ENCODE measurements around the gene CD320.

CD320 gene

GRCh38 chr19:8333767-8334457 is 25.8 kb upstream of the CD320 start:
- H3K9me3 ChIP-seq (ENCODE audit: control insufficient read depth, low read length) = no peaks in the 10 kb centered on the region
- no peaks in the 10 kb centered on the region for H3K36me3 ChIP-seq (ENCODE audit: control insufficient read depth, insufficient read depth, low read length)
- no peak overlapping the region for H3K27ac ChIP-seq (ENCODE audit: insufficient read depth, low read length, poor library complexity, severe bottlenecking)
- no peak overlapping the region for H3K4me3 ChIP-seq (ENCODE audit: insufficient read depth, low read depth, low read length, poor library complexity, severe bottlenecking)
- no peaks in the 10 kb centered on the region for H3K4me1 ChIP-seq (ENCODE audit: control insufficient read depth, insufficient read depth, low read length, poor library complexity, severe bottlenecking)
- DNase-seq = no peak
- H3K27me3 ChIP-seq (replicated peaks; ENCODE audit: control insufficient read depth, insufficient read depth, low read length, poor library complexity, severe bottlenecking) = peaks cover 11% of the 10 kb centered on the region

GRCh38 chr19:8332976-8333766 is 25.0 kb upstream of the CD320 start:
- peaks cover 11% of the 10 kb centered on the region for H3K27me3 ChIP-seq (replicated peaks; ENCODE audit: control insufficient read depth, insufficient read depth, low read length, poor library complexity, severe bottlenecking)

DNA sequence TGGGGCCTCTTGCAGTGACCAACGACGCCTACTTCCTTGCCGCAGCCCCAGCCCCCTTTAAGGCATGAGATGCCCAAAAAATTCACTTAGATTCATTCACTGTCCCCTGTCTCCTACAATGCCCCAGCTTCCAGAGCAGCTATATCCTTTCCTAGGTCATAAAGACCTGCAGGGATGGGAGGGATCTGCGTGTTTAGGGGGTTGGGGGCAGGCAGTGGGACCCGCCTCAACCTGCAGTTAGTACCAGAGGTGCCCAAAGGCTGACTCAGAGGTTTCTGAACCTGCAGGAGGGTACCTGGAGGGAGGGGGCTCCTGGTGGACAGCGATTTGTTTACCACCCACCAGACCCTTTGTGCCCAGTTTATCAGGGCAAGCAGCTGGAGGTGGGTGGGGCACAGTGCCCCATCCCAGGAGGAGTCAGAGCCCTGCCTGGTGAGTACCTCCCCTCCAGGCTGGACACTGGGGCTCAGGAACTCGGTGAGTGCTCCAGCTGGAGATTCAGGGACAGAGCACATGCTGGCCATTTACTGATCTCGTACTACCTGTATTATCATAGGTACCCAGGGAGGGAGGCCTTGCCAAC is 23.2 kb upstream of the CD320 start:
- Histone ChIP-seq H3K9me3 (ENCODE audit: control insufficient read depth, low read length) (no peaks in the 10 kb centered on the region), H3K36me3 (ENCODE audit: control insufficient read depth, insufficient read depth, low read length) (no peaks in the 10 kb centered on the region), H3K27ac (ENCODE audit: insufficient read depth, low read length, poor library complexity, severe bottlenecking) (no peak overlapping the region), H3K4me1 (ENCODE audit: control insufficient read depth, insufficient read depth, low read length, poor library complexity, severe bottlenecking) (no peaks in the 10 kb centered on the region), H3K4me3 (ENCODE audit: insufficient read depth, low read depth, low read length, poor library complexity, severe bottlenecking) (no peak overlapping the region), H3K27me3 (replicated peaks; ENCODE audit: control insufficient read depth, insufficient read depth, low read length, poor library complexity, severe bottlenecking) (peaks cover 11% of the 10 kb centered on the region)
- DNase-seq = no peak

More at GRCh38 chr19:8332976-8333766, 25.0 kb upstream of the CD320 start:
- Histone ChIP-seq H3K4me1 (ENCODE audit: control insufficient read depth, insufficient read depth, low read length, poor library complexity, severe bottlenecking) (no peaks in the 10 kb centered on the region), H3K4me3 (ENCODE audit: insufficient read depth, low read depth, low read length, poor library complexity, severe bottlenecking) (no peak overlapping the region), H3K9me3 (ENCODE audit: control insufficient read depth, low read length) (no peaks in the 10 kb centered on the region), H3K36me3 (ENCODE audit: control insufficient read depth, insufficient read depth, low read length) (no peaks in the 10 kb centered on the region), H3K27ac (ENCODE audit: insufficient read depth, low read length, poor library complexity, severe bottlenecking) (no peak overlapping the region)
- no peak for DNase-seq

GRCh38 chr19:8329996-8330395 is 21.8 kb upstream of the CD320 start:
- no peak for DNase-seq
- Histone ChIP-seq H3K27ac (ENCODE audit: insufficient read depth, low read length, poor library complexity, severe bottlenecking) (no peak overlapping the region), H3K4me1 (ENCODE audit: control insufficient read depth, insufficient read depth, low read length, poor library complexity, severe bottlenecking) (no peaks in the 10 kb centered on the region), H3K4me3 (ENCODE audit: insufficient read depth, low read depth, low read length, poor library complexity, severe bottlenecking) (no peak overlapping the region), H3K36me3 (ENCODE audit: control insufficient read depth, insufficient read depth, low read length) (no peaks in the 10 kb centered on the region), H3K9me3 (ENCODE audit: control insufficient read depth, low read length) (no peaks in the 10 kb centered on the region), H3K27me3 (replicated peaks; ENCODE audit: control insufficient read depth, insufficient read depth, low read length, poor library complexity, severe bottlenecking) (peaks cover 4% of the 10 kb centered on the region)

GRCh38 chr19:8325454-8325853 is 17.3 kb upstream of the CD320 start:
- Histone ChIP-seq H3K4me1 (ENCODE audit: control insufficient read depth, insufficient read depth, low read length, poor library complexity, severe bottlenecking) (peaks cover 22% of the 10 kb centered on the region), H3K4me3 (ENCODE audit: insufficient read depth, low read depth, low read length, poor library complexity, severe bottlenecking) (no peak overlapping the region), H3K27me3 (replicated peaks; ENCODE audit: control insufficient read depth, insufficient read depth, low read length, poor library complexity, severe bottlenecking) (no peaks in the 10 kb centered on the region), H3K9me3 (ENCODE audit: control insufficient read depth, low read length) (no peaks in the 10 kb centered on the region), H3K27ac (ENCODE audit: insufficient read depth, low read length, poor library complexity, severe bottlenecking) (no peak overlapping the region), H3K36me3 (ENCODE audit: control insufficient read depth, insufficient read depth, low read length) (peaks cover 17% of the 10 kb centered on the region)
- no peak for DNase-seq

GRCh38 chr19:8324186-8325050 is 16.3 kb upstream of the CD320 start:
- Histone ChIP-seq H3K27ac (ENCODE audit: insufficient read depth, low read length, poor library complexity, severe bottlenecking) (no peak overlapping the region), H3K4me1 (ENCODE audit: control insufficient read depth, insufficient read depth, low read length, poor library complexity, severe bottlenecking) (peaks cover 27% of the 10 kb centered on the region), H3K27me3 (replicated peaks; ENCODE audit: control insufficient read depth, insufficient read depth, low read length, poor library complexity, severe bottlenecking) (no peaks in the 10 kb centered on the region), H3K36me3 (ENCODE audit: control insufficient read depth, insufficient read depth, low read length) (peaks cover 17% of the 10 kb centered on the region), H3K4me3 (ENCODE audit: insufficient read depth, low read depth, low read length, poor library complexity, severe bottlenecking) (no peak overlapping the region), H3K9me3 (ENCODE audit: control insufficient read depth, low read length) (no peaks in the 10 kb centered on the region)
- DNase-seq = no peak

- Histone ChIP-seq H3K4me3 (ENCODE audit: insufficient read depth, low read depth, low read length, poor library complexity, severe bottlenecking) (no peak overlapping the region), H3K27me3 (replicated peaks; ENCODE audit: control insufficient read depth, insufficient read depth, low read length, poor library complexity, severe bottlenecking) (no peaks in the 10 kb centered on the region), H3K9me3 (ENCODE audit: control insufficient read depth, low read length) (no peaks in the 10 kb centered on the region), H3K4me1 (ENCODE audit: control insufficient read depth, insufficient read depth, low read length, poor library complexity, severe bottlenecking) (peaks cover 27% of the 10 kb centered on the region), H3K27ac (ENCODE audit: insufficient read depth, low read length, poor library complexity, severe bottlenecking) (no peak overlapping the region), H3K36me3 (ENCODE audit: control insufficient read depth, insufficient read depth, low read length) (peaks cover 17% of the 10 kb centered on the region)
- DNase-seq = no peak
Measured at GRCh38 chr19:8323781-8324185, 15.6 kb upstream of the CD320 start.

DNA sequence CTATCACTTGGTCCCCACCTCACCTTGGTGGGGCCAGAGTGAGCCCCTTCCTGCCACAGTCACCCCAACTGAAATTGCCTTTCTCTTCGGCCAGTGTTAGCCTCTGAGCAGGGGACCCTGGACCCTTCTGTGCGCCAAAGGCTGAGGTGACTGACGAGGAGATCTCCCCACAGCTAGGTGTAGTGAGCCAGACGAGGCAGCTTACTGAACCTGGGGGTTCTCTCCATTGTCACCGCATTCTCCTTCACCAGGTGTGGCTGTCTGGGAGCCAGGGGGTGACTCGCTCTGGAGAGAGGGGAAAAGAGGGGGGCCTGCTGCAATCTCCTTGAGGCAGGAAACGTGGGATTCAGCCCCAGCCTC is 14.5 kb upstream of the CD320 start:
- DNase-seq = no peak
- no peaks in the 10 kb centered on the region for H3K27me3 ChIP-seq (replicated peaks; ENCODE audit: control insufficient read depth, insufficient read depth, low read length, poor library complexity, severe bottlenecking)
- H3K4me3 ChIP-seq (ENCODE audit: insufficient read depth, low read depth, low read length, poor library complexity, severe bottlenecking) = no peak overlapping the region
- H3K4me1 ChIP-seq (ENCODE audit: control insufficient read depth, insufficient read depth, low read length, poor library complexity, severe bottlenecking) = peaks cover 27% of the 10 kb centered on the region
- H3K9me3 ChIP-seq (ENCODE audit: control insufficient read depth, low read length) = no peaks in the 10 kb centered on the region
- H3K27ac ChIP-seq (ENCODE audit: insufficient read depth, low read length, poor library complexity, severe bottlenecking) = peak overlapping the region; percentile 93
- peaks cover 18% of the 10 kb centered on the region for H3K36me3 ChIP-seq (ENCODE audit: control insufficient read depth, insufficient read depth, low read length)

- no peak for DNase-seq
- Histone ChIP-seq H3K4me3 (ENCODE audit: insufficient read depth, low read depth, low read length, poor library complexity, severe bottlenecking) (peak overlapping the region; percentile 76), H3K27ac (ENCODE audit: insufficient read depth, low read length, poor library complexity, severe bottlenecking) (peak overlapping the region; percentile 93), H3K36me3 (ENCODE audit: control insufficient read depth, insufficient read depth, low read length) (peaks cover 20% of the 10 kb centered on the region), H3K9me3 (ENCODE audit: control insufficient read depth, low read length) (no peaks in the 10 kb centered on the region), H3K4me1 (ENCODE audit: control insufficient read depth, insufficient read depth, low read length, poor library complexity, severe bottlenecking) (peaks cover 27% of the 10 kb centered on the region), H3K27me3 (replicated peaks; ENCODE audit: control insufficient read depth, insufficient read depth, low read length, poor library complexity, severe bottlenecking) (no peaks in the 10 kb centered on the region)
Measured at GRCh38 chr19:8321986-8322637, 14.0 kb upstream of the CD320 start.

All from effector memory CD4-positive, alpha-beta T cell (primary cell).